ENCODE results near the gene CMA1.

DNA sequence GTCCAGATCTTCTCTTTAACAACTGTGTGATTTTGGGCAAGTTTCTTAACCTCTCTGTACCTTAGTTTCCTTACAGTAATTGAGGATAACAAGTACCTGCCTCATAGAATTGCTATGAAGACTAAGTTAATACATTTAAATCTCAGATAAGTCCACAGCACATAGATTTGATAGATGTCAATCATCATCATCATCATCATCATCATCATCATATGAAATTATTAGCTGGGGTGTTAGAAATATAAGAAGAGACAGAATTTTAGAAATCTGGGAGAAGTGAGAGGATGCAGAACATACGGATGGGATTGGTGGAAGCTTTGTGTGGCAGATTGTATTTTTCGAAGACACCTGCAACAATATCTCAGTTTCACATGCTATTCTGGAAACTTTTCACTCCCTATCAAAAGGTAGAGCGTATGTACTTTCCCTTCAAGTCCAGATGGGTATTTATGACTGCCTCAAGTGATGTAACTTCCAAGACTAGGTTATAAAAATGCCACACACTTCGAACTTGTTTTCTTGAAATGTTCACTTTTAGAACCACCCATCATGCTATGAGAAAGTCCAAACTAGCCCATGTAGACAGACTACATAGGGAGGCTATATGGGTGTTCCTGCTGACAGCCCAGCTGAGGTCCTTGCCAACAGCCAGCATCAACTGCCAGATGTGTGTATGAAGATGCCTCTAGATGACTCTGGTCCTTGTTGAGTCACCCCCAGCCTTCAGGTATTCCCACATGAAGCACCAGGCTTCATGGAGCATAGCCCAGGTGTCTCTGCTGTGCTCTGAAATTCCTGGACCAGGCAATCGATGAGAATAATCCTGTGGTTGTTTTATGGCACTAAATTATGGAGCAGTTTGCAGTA lies 44.8 kb downstream of the CMA1 start:
- TF ChIP-seq, protein P1, sequence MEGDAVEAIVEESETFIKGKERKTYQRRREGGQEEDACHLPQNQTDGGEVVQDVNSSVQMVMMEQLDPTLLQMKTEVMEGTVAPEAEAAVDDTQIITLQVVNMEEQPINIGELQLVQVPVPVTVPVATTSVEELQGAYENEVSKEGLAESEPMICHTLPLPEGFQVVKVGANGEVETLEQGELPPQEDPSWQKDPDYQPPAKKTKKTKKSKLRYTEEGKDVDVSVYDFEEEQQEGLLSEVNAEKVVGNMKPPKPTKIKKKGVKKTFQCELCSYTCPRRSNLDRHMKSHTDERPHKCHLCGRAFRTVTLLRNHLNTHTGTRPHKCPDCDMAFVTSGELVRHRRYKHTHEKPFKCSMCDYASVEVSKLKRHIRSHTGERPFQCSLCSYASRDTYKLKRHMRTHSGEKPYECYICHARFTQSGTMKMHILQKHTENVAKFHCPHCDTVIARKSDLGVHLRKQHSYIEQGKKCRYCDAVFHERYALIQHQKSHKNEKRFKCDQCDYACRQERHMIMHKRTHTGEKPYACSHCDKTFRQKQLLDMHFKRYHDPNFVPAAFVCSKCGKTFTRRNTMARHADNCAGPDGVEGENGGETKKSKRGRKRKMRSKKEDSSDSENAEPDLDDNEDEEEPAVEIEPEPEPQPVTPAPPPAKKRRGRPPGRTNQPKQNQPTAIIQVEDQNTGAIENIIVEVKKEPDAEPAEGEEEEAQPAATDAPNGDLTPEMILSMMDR (IDR thresholded peaks at IDR 0.05): no peak
- TF ChIP-seq POLR2A (IDR thresholded peaks at IDR 0.05): no peak
